A549 treated with Mapracorat at 1 μM for 4 hours (cell line): ENCODE results near the gene DCAF10. TPM values are rescaled to one million over a fixed set of nuclear protein-coding genes. Genes with fewer than 3 reads are reported as not detected.

Source experiments
- total RNA-seq: library from RNA; stranded (reverse); fragments of 200-300 nt; extraction: Qiagen RNA extraction; gene quantifications from 5 replicates; pipeline ENCODE4 v1.2.3, GENCODE V29; 2022

DCAF10 gene
- total RNA-seq: 7.1 to 11.7 TPM (median 10.6 TPM) in 5 replicates

GRCh38 chr9:37800631-37801286, at the start of gene DCAF10:
Gene DCAF10, plus strand, starts transcription at chr9:37800797. Its CDS starts 70 bp downstream, at chr9:37800867.

DNA sequence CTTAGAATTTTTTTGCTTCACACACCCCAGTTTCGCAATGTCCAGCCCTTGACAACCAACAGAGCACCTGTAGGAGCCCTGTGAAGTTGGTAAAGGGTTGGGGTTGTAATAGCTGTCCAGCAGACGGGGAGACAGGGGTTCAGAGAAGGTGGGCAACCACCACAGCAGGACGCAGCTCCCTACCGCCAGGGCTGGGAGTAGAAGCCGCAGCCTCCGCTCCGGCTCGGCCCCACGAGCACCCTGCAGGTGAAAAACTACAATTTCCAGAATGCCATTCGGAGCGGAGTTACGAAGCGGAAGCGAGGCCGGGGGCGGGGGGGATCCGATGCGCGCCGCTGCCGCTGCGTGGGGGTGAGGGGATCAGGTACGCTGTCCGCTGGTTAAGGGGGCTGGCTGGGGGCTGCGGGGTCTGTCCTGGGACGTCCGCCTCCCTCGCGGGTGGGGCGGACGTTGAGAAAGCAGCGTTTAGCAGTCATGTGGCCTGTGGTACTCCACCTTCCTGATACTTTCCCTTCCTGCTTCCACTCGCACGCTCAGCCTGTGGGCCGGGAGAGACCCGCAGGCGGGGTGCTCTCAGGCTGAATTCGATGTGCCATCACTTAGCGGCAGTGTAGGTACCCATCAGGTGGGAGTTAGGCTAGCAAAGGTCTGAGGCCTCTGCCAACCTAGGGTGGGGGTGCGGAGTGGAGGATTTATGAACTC, 47.0 kb upstream of the DCAF10 start, which contains the start of gene TRMT10B:
TSS of gene TRMT10B (plus strand) at position 317 of the 702 bp plus-strand sequence. CDS start 8,127 bp downstream, outside the sequence.

GRCh38 chr9:37784616-37785483, 15.7 kb upstream of the DCAF10 start, which contains the start of gene EXOSC3:
Gene EXOSC3, minus strand, starts transcription at chr9:37785064. Its CDS starts 20 bp downstream, at chr9:37785044.

DNA sequence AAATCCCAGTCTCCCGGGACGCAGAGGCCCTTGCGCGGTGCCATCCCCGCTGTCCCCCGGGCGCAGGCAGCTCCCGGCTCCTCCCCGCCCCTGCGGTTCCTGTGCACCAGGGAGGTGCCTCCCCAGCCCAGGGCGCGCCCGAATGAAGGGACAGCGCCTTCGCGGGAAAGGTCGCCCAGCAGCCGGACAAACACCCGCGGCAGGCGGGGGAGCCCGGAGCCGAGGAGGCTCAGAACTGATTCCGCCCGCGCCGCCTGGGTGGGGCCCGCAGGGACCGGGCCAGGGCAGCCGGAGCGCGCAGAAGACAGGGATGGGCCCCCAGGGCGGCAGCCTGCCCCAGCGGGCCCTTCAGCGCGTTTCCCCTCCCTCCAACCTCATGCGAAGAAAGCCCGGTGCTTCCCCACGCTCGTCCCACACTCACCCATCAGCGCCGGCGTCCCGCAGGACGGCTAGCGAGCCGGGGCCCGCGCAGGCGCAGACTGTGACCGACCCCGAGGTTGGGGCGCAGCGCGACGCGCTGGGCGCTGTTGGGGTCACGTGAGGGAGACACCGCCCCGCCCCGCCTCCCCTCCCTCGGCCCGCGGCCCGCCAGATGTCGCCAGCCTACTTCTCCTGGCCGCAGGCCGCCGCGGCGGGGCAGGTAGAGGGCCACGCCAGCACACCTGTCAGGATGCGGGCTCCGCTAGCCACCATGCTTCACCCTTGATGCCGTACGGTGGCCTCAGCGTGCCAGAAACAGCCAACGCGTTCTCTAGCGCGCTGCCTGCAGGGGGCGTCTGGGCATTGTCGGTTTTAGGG, 103.2 kb downstream of the DCAF10 start, which contains the start of gene SLC25A51:
TSS of gene SLC25A51 (minus strand) at position 481 of the 798 bp plus-strand sequence. CDS start 15,577 bp downstream, outside the sequence.

Other genes with a start within 250 kb of the DCAF10 start
- gene FBXO10, start 224.4 kb upstream of the DCAF10 start, total RNA-seq: 6.5 to 8.3 TPM (median 6.8 TPM) in 5 replicates
- 314 to 348 TPM (median 327 TPM) in 5 replicates for gene TOMM5, start 208.2 kb upstream of the DCAF10 start, total RNA-seq
- 0.03 to 0.10 TPM (median 0.05 TPM) in 5 replicates for gene FRMPD1, start 149.8 kb upstream of the DCAF10 start, total RNA-seq
- gene TRMT10B, start 47.0 kb upstream of the DCAF10 start, total RNA-seq: 4.9 to 7.0 TPM (median 5.7 TPM) in 5 replicates
- gene EXOSC3, start 15.7 kb upstream of the DCAF10 start, total RNA-seq: 67.4 to 84.2 TPM (median 78.2 TPM) in 5 replicates
- 17.2 to 20.1 TPM (median 18.7 TPM) in 5 replicates for gene SLC25A51, start 103.3 kb downstream of the DCAF10 start, total RNA-seq